ENCODE results near the gene RMC1.

DNA sequence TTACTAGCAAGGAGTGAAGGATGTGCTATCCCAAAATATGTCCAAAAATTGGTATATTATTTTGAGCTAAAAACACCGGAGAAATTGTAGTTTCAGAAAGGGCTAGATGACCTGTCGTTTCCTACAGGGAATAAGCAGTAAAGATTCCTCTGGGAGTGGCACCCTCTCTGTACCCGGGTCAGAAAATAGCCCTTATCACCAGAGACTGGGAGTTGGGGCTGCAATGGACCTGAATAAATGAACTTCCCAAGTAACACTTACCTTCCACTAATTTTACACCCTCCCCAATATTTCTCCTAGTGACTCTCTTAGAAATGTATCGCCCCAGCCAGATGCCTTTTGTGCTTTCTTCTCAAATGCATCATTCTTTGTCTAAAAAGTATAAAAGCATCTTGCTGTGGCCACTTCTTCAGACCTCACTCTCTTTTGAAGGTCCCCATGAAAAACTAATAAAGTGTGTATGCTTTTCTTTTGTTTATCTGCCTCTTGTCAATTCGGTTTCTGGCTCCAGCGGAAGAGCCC lies 734 bp upstream of the RMC1 start:
- TF ChIP-seq, protein P1, sequence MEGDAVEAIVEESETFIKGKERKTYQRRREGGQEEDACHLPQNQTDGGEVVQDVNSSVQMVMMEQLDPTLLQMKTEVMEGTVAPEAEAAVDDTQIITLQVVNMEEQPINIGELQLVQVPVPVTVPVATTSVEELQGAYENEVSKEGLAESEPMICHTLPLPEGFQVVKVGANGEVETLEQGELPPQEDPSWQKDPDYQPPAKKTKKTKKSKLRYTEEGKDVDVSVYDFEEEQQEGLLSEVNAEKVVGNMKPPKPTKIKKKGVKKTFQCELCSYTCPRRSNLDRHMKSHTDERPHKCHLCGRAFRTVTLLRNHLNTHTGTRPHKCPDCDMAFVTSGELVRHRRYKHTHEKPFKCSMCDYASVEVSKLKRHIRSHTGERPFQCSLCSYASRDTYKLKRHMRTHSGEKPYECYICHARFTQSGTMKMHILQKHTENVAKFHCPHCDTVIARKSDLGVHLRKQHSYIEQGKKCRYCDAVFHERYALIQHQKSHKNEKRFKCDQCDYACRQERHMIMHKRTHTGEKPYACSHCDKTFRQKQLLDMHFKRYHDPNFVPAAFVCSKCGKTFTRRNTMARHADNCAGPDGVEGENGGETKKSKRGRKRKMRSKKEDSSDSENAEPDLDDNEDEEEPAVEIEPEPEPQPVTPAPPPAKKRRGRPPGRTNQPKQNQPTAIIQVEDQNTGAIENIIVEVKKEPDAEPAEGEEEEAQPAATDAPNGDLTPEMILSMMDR (IDR thresholded peaks at IDR 0.05): no peak
- no peak for TF ChIP-seq POLR2A (IDR thresholded peaks at IDR 0.05)
